MCF 10A (cell line): ENCODE measurements around the gene PSMA5. TPM values are rescaled to one million over a fixed set of nuclear protein-coding genes. Genes with fewer than 3 reads are reported as not detected.

Source experiments
- BruUV-seq: library from RNA; stranded (reverse); fragments of 400-500 nt; replicated peaks from 2 replicates; lab custom pipeline; 2021; lab: Mats Ljungman, UMichigan
- CTCF ChIA-PET: fragments of 300-600 bp; sonication (Branson Sonifier 250); formaldehyde crosslinking; extraction: SDS; loops from one replicate; lab custom pipeline; 2021; ENCODE audit warnings: antibody characterized with exemption, inconsistent platforms; lab: Yijun Ruan, JAX
- POLR2A ChIA-PET: fragments of 300-600, 350-650 bp; sonication (Branson Sonifier 250); formaldehyde crosslinking; extraction: SDS; loops from one replicate; lab custom pipeline; 2020; ENCODE audit warnings: antibody characterized with exemption, inconsistent platforms; lab: Yijun Ruan, JAX
- DNase-seq: peaks from one replicate; pipeline ENCODE4 v3.0.0-alpha.2; 2018; ENCODE audit not compliant: unreplicated experiment
- H3K27ac Mint-ChIP-seq: one replicate; pipeline ENCODE4 v1.8.0; 2022; ENCODE audit warnings: mild to moderate bottlenecking, low read depth, mixed read lengths; ENCODE audit not compliant: unreplicated experiment
- H3K27me3 Mint-ChIP-seq: one replicate; pipeline ENCODE4 v1.8.0; 2022; ENCODE audit warnings: mixed read lengths; ENCODE audit not compliant: insufficient read depth, unreplicated experiment
- H3K36me3 Mint-ChIP-seq: one replicate; pipeline ENCODE4 v1.8.0; 2022; ENCODE audit warnings: mild to moderate bottlenecking, moderate library complexity, mixed read lengths; ENCODE audit not compliant: insufficient read depth, unreplicated experiment
- H3K4me1 Mint-ChIP-seq: one replicate; pipeline ENCODE4 v1.8.0; 2022; ENCODE audit warnings: mixed read lengths; ENCODE audit not compliant: insufficient read depth, unreplicated experiment
- H3K4me3 Mint-ChIP-seq: one replicate; pipeline ENCODE4 v1.8.0; 2022; ENCODE audit warnings: mild to moderate bottlenecking, moderate library complexity, mixed read lengths; ENCODE audit not compliant: unreplicated experiment
- H3K9me3 Mint-ChIP-seq: one replicate; pipeline ENCODE4 v1.8.0; 2022; ENCODE audit warnings: mixed read lengths; ENCODE audit not compliant: unreplicated experiment
- intact Hi-C: fragments of 100-400 bp; cut with micrococcal nuclease; formaldehyde crosslinking; loops from 2 replicates; pipeline ENCODE4 v1.14.1; 2022
- total RNA-seq: library from RNA; stranded (reverse); gene quantifications from 2 replicates; pipeline ENCODE4 v1.2.3, GENCODE V29; 2022
- TF ChIP-seq, protein P1 (sequence below): fragments of 200-600 bp; IDR thresholded peaks from one replicate; pipeline ENCODE4 v1.8.0; 2022; ENCODE audit warnings: antibody characterized with exemption, mild to moderate bottlenecking; ENCODE audit not compliant: unreplicated experiment

The PSMA5 gene
- total RNA-seq, 1 experiment from 2014 or later: 113 TPM

DNA sequence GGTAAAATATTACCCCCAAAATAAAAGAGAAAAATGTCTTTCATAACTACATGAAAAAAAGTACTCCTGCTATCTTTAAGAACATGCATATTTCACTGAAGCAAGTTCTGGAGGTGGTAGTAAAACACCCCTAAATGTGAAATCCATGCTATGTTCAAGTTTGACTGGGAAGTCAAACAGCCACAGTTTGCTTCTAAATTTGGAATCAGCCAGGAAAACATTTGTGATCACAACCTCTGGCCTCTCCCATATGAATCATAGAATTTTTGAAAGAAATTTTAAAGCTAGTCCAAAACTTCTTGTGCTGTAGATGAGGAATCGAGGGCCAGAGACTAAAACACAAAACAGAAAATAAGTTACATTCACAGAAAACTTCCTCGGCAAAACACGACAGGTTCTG is 35.1 kb downstream of the PSMA5 start:
- peaks cover 60% of the 10 kb centered on the region for H3K4me1 Mint-ChIP-seq

DNA sequence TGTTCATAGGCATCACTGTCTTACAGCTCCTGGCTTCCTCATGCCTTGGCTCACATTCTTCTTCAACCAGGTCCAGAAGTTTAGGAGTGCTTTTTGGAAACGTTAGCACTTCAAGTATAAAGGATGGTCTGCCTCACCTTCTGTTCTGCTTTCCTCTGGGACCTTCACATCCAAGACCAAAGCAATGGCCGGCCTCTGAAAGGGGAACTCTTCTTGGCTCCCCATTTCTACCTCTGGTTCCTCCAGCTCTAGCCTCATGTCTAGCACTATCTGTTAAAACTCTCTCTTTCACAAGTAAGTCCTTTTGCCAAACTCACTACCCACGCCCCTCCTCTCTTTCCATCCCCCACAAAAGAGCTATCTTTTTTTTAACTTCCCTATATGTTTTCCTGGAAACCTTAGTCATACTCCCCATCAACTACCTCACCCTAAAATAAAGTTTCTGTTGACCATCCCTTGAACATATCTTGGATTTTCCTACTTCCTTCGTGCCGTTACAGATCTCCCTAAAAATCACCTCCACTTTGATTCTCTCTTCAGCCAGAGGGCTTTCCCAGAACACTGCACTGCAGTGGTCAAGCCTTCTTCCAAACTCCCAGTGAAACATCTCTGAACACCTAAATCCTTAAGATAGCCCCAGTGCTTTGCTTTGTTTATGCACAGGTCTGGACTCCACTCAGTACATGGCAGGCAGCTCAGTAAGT is 36.5 kb downstream of the PSMA5 start:
- peak overlapping the region; percentile 5 for H3K4me3 Mint-ChIP-seq

More for the DNA sequence above, 35.1 kb downstream of the PSMA5 start:
- POLR2A ChIA-PET: interaction anchor here (0.6 to 6.5 kb wide), 24 partner anchors 8 to 554 kb away, joined by 3 to 86 read pairs (median 4); partner anchors contain the start of genes PSMA5, PSRC1, SARS1 and SORT1
- Mint-ChIP-seq H3K27ac (peak overlapping the region; percentile 98), H3K27me3 (no peaks in the 10 kb centered on the region), H3K4me3 (peak overlapping the region; percentile 43), H3K36me3 (peaks cover 8% of the 10 kb centered on the region), H3K9me3 (no peaks in the 10 kb centered on the region)
- TF ChIP-seq, protein P1, sequence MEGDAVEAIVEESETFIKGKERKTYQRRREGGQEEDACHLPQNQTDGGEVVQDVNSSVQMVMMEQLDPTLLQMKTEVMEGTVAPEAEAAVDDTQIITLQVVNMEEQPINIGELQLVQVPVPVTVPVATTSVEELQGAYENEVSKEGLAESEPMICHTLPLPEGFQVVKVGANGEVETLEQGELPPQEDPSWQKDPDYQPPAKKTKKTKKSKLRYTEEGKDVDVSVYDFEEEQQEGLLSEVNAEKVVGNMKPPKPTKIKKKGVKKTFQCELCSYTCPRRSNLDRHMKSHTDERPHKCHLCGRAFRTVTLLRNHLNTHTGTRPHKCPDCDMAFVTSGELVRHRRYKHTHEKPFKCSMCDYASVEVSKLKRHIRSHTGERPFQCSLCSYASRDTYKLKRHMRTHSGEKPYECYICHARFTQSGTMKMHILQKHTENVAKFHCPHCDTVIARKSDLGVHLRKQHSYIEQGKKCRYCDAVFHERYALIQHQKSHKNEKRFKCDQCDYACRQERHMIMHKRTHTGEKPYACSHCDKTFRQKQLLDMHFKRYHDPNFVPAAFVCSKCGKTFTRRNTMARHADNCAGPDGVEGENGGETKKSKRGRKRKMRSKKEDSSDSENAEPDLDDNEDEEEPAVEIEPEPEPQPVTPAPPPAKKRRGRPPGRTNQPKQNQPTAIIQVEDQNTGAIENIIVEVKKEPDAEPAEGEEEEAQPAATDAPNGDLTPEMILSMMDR: no peak
- intact Hi-C loops: loop anchor here (10.0 kb wide), 1 partner anchor 276 kb away; the partner anchor contains the start of gene ELAPOR1
- no TSS peak for BruUV-seq
- CTCF ChIA-PET: interaction anchor here (0.6 to 5.7 kb wide), 9 partner anchors 8 to 401 kb away, joined by 3 to 29 read pairs (median 4); no protein-coding TSS in a partner anchor
- DNase-seq: peak; percentile 31

DNA sequence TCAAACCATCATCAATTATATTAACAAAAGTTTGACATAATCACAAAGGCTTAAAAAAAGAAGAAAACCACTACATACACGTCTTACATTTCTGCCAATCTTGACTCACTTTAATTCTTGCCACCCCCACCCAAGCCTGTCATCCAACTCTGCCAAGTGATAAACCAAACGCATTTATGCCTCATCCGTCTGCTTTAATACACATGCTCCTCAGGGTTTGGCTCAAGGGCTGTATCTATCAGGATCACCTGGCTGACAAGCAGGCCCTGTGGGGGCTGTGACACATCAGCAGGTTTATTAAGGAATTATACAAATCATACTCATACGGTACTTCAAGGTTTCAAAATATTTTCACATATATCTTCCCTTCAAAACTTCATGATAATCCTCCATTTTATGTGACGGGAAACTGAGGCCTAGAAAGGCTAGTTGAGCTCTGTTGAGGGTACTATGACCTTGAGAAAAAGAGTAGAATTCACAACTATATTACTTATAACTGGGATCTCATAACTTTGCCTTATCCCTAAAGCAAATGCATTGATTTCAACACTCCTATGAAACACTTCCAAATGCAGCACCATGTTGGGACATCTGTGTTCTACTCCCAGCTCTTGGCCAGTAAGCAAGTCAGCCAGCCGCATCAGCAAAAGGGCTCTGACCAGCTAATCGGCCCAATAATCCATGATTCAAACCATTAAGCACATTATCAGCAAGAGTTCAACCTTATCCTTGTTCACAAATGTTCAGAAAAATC is 37.2 kb downstream of the PSMA5 start:
- Mint-ChIP-seq H3K27ac (peak overlapping the region; percentile 98), H3K27me3 (no peaks in the 10 kb centered on the region), H3K9me3 (no peaks in the 10 kb centered on the region), H3K36me3 (peaks cover 8% of the 10 kb centered on the region), H3K4me3 (no peak overlapping the region), H3K4me1 (peaks cover 79% of the 10 kb centered on the region)
- CTCF ChIA-PET: interaction anchor here (0.6 to 5.7 kb wide), 9 partner anchors 8 to 144 kb away, joined by 3 to 21 read pairs (median 4); partner anchors contain the start of gene PSRC1
- POLR2A ChIA-PET: interaction anchor here (0.6 to 6.5 kb wide), 8 partner anchors 9 to 175 kb away, joined by 3 to 86 read pairs (median 8); partner anchors contain the start of genes PSRC1 and SORT1
- intact Hi-C loops: no loop called here
- DNase-seq: no peak
- BruUV-seq: no TSS peak
- TF ChIP-seq, protein P1: no peak

More for the DNA sequence above, 36.5 kb downstream of the PSMA5 start:
- intact Hi-C loops: loop anchor here (10.0 kb wide), 1 partner anchor 275 kb away; the partner anchor contains the start of gene ELAPOR1
- H3K36me3 Mint-ChIP-seq: peaks cover 8% of the 10 kb centered on the region
- BruUV-seq: no TSS peak
- H3K9me3 Mint-ChIP-seq: no peaks in the 10 kb centered on the region
- no peak for DNase-seq
- CTCF ChIA-PET: interaction anchor here (0.6 to 5.7 kb wide), 10 partner anchors 8 to 127 kb away, joined by 3 to 21 read pairs (median 4); partner anchors contain the start of gene PSRC1
- TF ChIP-seq, protein P1: no peak
- no peaks in the 10 kb centered on the region for H3K27me3 Mint-ChIP-seq
- H3K27ac Mint-ChIP-seq: peak overlapping the region; percentile 98
- POLR2A ChIA-PET: interaction anchor here (0.6 to 6.5 kb wide), 11 partner anchors 9 to 192 kb away, joined by 3 to 86 read pairs (median 12); partner anchors contain the start of genes PSRC1, SARS1 and SORT1
- H3K4me1 Mint-ChIP-seq: peaks cover 73% of the 10 kb centered on the region
